ENCODE measurements around the gene EXOC8.

DNA sequence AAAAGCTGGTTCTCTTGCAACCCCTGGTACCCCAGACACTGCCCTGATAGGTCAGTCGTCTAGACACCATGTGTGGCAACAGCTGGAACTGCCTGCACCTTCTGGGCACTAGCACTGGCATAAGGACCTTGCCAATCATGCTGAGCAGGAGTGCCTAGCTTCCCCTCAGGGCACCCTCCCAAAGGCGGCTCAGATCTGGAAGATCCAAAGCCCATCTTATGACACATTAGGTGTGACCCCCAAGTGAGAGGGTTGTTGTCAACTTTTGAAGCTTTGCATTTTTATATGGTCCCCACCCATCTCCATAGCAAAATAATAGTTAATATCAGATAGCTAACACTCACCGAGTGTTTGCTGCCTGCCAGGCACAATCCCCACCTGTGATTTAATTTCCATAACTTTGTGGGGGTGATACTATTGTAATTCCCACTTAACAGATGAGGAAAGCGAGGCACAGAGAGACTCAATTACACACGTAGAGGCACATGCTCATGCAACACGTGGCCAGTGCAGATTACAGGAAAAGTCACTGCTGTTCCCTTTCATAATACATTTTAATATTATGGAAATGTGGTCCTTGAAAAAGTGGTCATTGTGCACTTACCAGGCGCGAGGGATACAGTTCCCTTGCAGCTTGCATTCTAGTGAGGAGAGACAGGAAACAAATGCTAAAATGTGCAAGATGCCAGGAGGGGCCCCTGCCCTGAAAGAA is 25.8 kb downstream of the EXOC8 start:
- no peak for TF ChIP-seq CBX8 (IDR thresholded peaks at IDR 0.05; ENCODE audit: borderline replicate concordance, extremely low read depth, low read depth, low read length, poor library complexity, severe bottlenecking)
- TF ChIP-seq, protein P1, sequence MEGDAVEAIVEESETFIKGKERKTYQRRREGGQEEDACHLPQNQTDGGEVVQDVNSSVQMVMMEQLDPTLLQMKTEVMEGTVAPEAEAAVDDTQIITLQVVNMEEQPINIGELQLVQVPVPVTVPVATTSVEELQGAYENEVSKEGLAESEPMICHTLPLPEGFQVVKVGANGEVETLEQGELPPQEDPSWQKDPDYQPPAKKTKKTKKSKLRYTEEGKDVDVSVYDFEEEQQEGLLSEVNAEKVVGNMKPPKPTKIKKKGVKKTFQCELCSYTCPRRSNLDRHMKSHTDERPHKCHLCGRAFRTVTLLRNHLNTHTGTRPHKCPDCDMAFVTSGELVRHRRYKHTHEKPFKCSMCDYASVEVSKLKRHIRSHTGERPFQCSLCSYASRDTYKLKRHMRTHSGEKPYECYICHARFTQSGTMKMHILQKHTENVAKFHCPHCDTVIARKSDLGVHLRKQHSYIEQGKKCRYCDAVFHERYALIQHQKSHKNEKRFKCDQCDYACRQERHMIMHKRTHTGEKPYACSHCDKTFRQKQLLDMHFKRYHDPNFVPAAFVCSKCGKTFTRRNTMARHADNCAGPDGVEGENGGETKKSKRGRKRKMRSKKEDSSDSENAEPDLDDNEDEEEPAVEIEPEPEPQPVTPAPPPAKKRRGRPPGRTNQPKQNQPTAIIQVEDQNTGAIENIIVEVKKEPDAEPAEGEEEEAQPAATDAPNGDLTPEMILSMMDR (IDR thresholded peaks at IDR 0.05 in 2 of 3, conservative IDR thresholded peaks at IDR 0.05 in 1 of 3; ENCODE audit: insufficient read depth in 2 of 3, low read depth in 1 of 3, low read length in 3 of 3), result no peak
- no peak for TF ChIP-seq FOXM1 (IDR thresholded peaks at IDR 0.05; ENCODE audit: low read depth)
- TF ChIP-seq FOXM1 (CRISPR knock-in tag; IDR thresholded peaks at IDR 0.05; ENCODE audit: low read depth), result no peak
- no peak for TF ChIP-seq ZKSCAN3 (CRISPR knock-in tag; IDR thresholded peaks at IDR 0.05)
- TF ChIP-seq RAD21 (CRISPR knock-in tag; conservative IDR thresholded peaks at IDR 0.05 in 1 of 2, IDR thresholded peaks at IDR 0.05 in 1 of 2), result no peak
- TF ChIP-seq, protein P2, sequence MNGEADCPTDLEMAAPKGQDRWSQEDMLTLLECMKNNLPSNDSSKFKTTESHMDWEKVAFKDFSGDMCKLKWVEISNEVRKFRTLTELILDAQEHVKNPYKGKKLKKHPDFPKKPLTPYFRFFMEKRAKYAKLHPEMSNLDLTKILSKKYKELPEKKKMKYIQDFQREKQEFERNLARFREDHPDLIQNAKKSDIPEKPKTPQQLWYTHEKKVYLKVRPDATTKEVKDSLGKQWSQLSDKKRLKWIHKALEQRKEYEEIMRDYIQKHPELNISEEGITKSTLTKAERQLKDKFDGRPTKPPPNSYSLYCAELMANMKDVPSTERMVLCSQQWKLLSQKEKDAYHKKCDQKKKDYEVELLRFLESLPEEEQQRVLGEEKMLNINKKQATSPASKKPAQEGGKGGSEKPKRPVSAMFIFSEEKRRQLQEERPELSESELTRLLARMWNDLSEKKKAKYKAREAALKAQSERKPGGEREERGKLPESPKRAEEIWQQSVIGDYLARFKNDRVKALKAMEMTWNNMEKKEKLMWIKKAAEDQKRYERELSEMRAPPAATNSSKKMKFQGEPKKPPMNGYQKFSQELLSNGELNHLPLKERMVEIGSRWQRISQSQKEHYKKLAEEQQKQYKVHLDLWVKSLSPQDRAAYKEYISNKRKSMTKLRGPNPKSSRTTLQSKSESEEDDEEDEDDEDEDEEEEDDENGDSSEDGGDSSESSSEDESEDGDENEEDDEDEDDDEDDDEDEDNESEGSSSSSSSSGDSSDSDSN (IDR thresholded peaks at IDR 0.05; ENCODE audit: borderline replicate concordance in 1 of 2, low read depth in 2 of 2, low read length in 2 of 2), result no peak
- no peak for TF ChIP-seq ZNF780A (CRISPR knock-in tag; IDR thresholded peaks at IDR 0.05)
- no peak for TF ChIP-seq NR1H2 (CRISPR knock-in tag; IDR thresholded peaks at IDR 0.05)
